Measurements from ENCODE around the gene CRIP3. TPM values are rescaled to one million over a fixed set of nuclear protein-coding genes. Genes with fewer than 3 reads are reported as not detected.

CRIP3 gene
- polyA plus RNA-seq, 3 donors, result 1.2 to 12.8 (median 1.6) TPM

DNA sequence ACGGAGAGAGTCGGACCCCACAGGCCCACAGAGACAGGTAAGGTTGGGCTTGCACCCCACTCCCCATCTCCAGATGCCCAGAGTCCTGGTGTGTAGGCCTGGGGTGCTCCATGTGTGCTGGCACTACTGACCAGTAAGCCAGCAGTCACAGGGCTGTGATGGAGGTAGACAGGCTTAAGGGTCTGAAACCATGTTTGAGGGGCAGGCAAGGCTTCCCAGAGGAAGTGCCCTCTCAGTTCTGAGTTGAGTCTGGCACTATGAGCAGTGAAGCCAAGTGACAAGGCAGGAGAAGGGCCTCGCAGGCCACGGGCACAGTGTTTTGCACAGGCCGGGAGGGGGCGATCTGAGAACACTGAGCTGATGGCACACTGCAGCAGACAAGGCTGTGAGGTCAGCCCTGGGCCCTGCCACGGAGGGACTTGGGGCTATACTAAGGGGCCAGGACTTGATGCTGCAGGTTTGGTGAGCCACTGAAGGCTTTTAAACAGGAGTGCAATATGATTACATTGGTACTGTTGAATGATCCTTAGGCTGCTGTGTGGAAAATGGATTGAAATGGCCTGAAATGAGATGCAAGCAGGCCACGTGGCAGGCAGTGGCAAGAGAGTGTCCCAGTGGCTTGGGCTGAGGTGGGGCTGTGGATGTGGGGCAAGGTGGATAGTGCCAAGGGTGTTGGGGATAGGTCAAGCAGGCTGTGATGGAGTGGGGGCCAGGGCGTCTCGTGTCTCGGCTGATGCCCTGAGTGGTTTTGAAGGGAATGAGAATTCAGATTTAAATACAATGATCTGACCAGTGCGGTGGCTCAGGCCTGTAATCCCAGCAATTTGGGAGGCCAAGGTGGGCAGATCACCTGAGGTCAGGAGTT lies 45.1 kb downstream of the CRIP3 start:
- H3K27me3 ChIP-seq (ENCODE audit: control insufficient read depth in 2 of 2, insufficient read depth in 2 of 2, low read length in 2 of 2), result peaks cover 2 to 11% of the 10 kb centered on the region in 2 donors
- H3K4me3 ChIP-seq (replicated peaks in 1 of 3; ENCODE audit: low read depth in 2 of 3, low read length in 3 of 3), result no peak overlapping the region
- TF ChIP-seq, protein P1, sequence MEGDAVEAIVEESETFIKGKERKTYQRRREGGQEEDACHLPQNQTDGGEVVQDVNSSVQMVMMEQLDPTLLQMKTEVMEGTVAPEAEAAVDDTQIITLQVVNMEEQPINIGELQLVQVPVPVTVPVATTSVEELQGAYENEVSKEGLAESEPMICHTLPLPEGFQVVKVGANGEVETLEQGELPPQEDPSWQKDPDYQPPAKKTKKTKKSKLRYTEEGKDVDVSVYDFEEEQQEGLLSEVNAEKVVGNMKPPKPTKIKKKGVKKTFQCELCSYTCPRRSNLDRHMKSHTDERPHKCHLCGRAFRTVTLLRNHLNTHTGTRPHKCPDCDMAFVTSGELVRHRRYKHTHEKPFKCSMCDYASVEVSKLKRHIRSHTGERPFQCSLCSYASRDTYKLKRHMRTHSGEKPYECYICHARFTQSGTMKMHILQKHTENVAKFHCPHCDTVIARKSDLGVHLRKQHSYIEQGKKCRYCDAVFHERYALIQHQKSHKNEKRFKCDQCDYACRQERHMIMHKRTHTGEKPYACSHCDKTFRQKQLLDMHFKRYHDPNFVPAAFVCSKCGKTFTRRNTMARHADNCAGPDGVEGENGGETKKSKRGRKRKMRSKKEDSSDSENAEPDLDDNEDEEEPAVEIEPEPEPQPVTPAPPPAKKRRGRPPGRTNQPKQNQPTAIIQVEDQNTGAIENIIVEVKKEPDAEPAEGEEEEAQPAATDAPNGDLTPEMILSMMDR (IDR thresholded peaks at IDR 0.05), result peak; percentile 82
- no peak overlapping the region for H3K4me2 ChIP-seq (replicated peaks; ENCODE audit: extremely low read depth, low read length, poor library complexity, severe bottlenecking)
- H3K36me3 ChIP-seq (replicated peaks in 1 of 2; ENCODE audit: control insufficient read depth in 1 of 2, insufficient read depth in 2 of 2, low read length in 2 of 2), result no peaks in the 10 kb centered on the region
- Mint-ChIP-seq H3K27me3 (ENCODE audit: low read depth in 3 of 3) (peaks cover 16 to 26% (median 17%) of the 10 kb centered on the region in 3 donors), H3K9me3 (no peaks in the 10 kb centered on the region), H3K27ac (peak overlapping the region in 2 of 7 donors; percentile 32 to 79), H3K4me3 (peak overlapping the region in 1 of 2 donors; percentile 39), H3K4me1 (peaks cover 4% of the 10 kb centered on the region), H3K36me3 (no peaks in the 10 kb centered on the region)
- 19% methylated on average over 6 of the region's 12 CpGs for WGBS (ENCODE audit: insufficient coverage)
- no peak overlapping the region for H3K9ac ChIP-seq (ENCODE audit: insufficient read depth, low read length, poor library complexity, severe bottlenecking)
- H3K9me3 ChIP-seq (replicated peaks in 1 of 2; ENCODE audit: control insufficient read depth in 1 of 2, insufficient read depth in 1 of 2, low read length in 2 of 2), result no peaks in the 10 kb centered on the region
- H2AFZ ChIP-seq (ENCODE audit: insufficient read depth, low read depth, low read length, poor library complexity, severe bottlenecking), result no peak overlapping the region
- DNase-seq, result peak; percentile 57 to 74 (median 72)
- H3K27ac ChIP-seq (ENCODE audit: low read depth in 1 of 2, low read length in 2 of 2), result no peak overlapping the region
- no peaks in the 10 kb centered on the region for H3K4me1 ChIP-seq (ENCODE audit: control insufficient read depth in 1 of 2, insufficient read depth in 2 of 2, low read length in 2 of 2)
- no peaks in the 10 kb centered on the region for H4K20me1 ChIP-seq (ENCODE audit: insufficient read depth, low read length)
- H3K79me2 ChIP-seq (ENCODE audit: insufficient read depth, low read length), result no peaks in the 10 kb centered on the region
- intact Hi-C loops (cut with micrococcal nuclease), result loop anchor here (1.0 to 10.0 kb wide), 6 partner anchors 72 to 244 kb away; no protein-coding TSS in a partner anchor

- Mint-ChIP-seq H3K27ac (no peak overlapping the region), H3K27me3 (ENCODE audit: low read depth in 3 of 3) (peaks cover 10 to 22% (median 14%) of the 10 kb centered on the region in 3 donors), H3K4me3 (no peak overlapping the region), H3K4me1 (peaks cover 4% of the 10 kb centered on the region), H3K36me3 (no peaks in the 10 kb centered on the region), H3K9me3 (no peaks in the 10 kb centered on the region)
- no peaks in the 10 kb centered on the region for H3K4me1 ChIP-seq (ENCODE audit: control insufficient read depth in 1 of 2, insufficient read depth in 2 of 2, low read length in 2 of 2)
- TF ChIP-seq, protein P1 (IDR thresholded peaks at IDR 0.05), result no peak
- intact Hi-C loops (cut with micrococcal nuclease), result loop anchor here (1.0 to 10.0 kb wide), 6 partner anchors 72 to 244 kb away; no protein-coding TSS in a partner anchor
- H3K79me2 ChIP-seq (ENCODE audit: insufficient read depth, low read length), result no peaks in the 10 kb centered on the region
- H4K20me1 ChIP-seq (ENCODE audit: insufficient read depth, low read length), result no peaks in the 10 kb centered on the region
- no peaks in the 10 kb centered on the region for H3K9me3 ChIP-seq (replicated peaks in 1 of 2; ENCODE audit: control insufficient read depth in 1 of 2, insufficient read depth in 1 of 2, low read length in 2 of 2)
- no peaks in the 10 kb centered on the region for H3K36me3 ChIP-seq (replicated peaks in 1 of 2; ENCODE audit: control insufficient read depth in 1 of 2, insufficient read depth in 2 of 2, low read length in 2 of 2)
- no peak for DNase-seq
- no peak overlapping the region for H3K4me2 ChIP-seq (replicated peaks; ENCODE audit: extremely low read depth, low read length, poor library complexity, severe bottlenecking)
- H3K27ac ChIP-seq (ENCODE audit: low read depth in 1 of 2, low read length in 2 of 2), result no peak overlapping the region
- H3K4me3 ChIP-seq (replicated peaks in 1 of 3; ENCODE audit: low read depth in 2 of 3, low read length in 3 of 3), result no peak overlapping the region
- H3K9ac ChIP-seq (ENCODE audit: insufficient read depth, low read length, poor library complexity, severe bottlenecking), result no peak overlapping the region
- 96% methylated on average over 35 of the region's 39 CpGs for WGBS (ENCODE audit: insufficient coverage)
- no peak overlapping the region for H2AFZ ChIP-seq (ENCODE audit: insufficient read depth, low read depth, low read length, poor library complexity, severe bottlenecking)
- H3K27me3 ChIP-seq (ENCODE audit: control insufficient read depth in 2 of 2, insufficient read depth in 2 of 2, low read length in 2 of 2), result peaks cover 0 to 4% of the 10 kb centered on the region in 2 donors
Measured at GRCh38 chr6:43262780-43263313, 45.8 kb downstream of the CRIP3 start.

Measured in CD14-positive monocyte (primary cell).